ENCODE results near the gene ACTR8.

- TF ChIP-seq CTCF (IDR thresholded peaks at IDR 0.05; ENCODE audit: low read depth, low read length, poor library complexity, severe bottlenecking), result no peak
- no peak for TF ChIP-seq EZH2phosphoT487 (IDR thresholded peaks at IDR 0.05; ENCODE audit: borderline replicate concordance, low read length)
These were observed 64.1 kb downstream of the ACTR8 start for GRCh38 chr3:53817809-53818208.
